GM12872 (cell line): ENCODE results near the gene PRAMEF33.
A peak's percentile ranks its signal among the peaks of the same experiment; 100 is the strongest.
"Not testable (repeated sequence)": the region's sequence is repeated elsewhere in the genome, so short reads cannot be mapped to it uniquely, and the experiment has no call there.

Experiments used
- TF ChIP-seq, protein P1 (sequence below): IDR thresholded peaks from 3 replicates; pipeline ENCODE4 v1.5.1; 2011; ENCODE audit warnings: low read depth, mild to moderate bottlenecking, low read length, moderate library complexity; ENCODE audit not compliant: insufficient read depth

Gene PRAMEF33

DNA sequence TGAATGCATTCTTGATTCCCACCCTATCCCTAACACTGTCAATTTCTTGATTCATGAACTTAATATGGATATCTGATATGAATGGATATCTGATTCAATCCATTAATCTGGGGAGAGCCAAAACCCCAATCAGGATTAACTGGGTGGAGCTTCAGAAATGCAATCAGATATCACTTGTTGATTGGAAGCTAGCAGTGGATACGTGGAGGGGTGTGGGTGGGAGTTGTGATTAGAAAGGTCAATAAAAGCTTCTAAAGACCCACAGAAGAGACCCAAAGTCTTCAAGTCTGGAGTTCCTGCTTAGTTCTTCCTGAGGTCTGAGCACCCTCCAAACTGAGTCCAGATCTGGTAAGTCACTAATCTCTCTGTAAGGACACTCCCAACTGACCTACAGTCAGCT is at the start of gene PRAMEF33:
TSS of gene PRAMEF33 (plus strand) at position 301 of the 400 bp plus-strand sequence. CDS start 2,416 bp downstream, outside the sequence.
- TF ChIP-seq, protein P1, sequence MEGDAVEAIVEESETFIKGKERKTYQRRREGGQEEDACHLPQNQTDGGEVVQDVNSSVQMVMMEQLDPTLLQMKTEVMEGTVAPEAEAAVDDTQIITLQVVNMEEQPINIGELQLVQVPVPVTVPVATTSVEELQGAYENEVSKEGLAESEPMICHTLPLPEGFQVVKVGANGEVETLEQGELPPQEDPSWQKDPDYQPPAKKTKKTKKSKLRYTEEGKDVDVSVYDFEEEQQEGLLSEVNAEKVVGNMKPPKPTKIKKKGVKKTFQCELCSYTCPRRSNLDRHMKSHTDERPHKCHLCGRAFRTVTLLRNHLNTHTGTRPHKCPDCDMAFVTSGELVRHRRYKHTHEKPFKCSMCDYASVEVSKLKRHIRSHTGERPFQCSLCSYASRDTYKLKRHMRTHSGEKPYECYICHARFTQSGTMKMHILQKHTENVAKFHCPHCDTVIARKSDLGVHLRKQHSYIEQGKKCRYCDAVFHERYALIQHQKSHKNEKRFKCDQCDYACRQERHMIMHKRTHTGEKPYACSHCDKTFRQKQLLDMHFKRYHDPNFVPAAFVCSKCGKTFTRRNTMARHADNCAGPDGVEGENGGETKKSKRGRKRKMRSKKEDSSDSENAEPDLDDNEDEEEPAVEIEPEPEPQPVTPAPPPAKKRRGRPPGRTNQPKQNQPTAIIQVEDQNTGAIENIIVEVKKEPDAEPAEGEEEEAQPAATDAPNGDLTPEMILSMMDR, result not testable (repeated sequence)

DNA sequence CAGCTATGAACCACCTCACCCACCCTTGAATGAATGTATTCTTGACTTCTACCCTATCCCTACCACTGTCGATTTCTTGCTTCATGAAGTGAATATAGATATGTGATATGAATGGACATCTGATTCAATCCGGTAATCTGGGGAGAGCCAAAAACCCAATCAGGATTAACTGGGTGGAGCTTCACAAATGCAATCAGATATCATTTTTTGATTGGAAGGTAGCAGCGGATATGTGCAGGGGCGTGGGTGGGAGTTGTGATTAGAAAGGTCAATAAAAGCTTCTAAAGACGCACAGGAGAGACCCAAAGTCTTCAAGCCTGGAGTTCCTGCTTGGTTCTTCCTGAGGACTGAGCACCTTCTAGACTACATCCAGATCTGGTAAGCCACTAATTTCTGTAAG is 49.4 kb upstream of the PRAMEF33 start, which contains the start of gene PRAMEF5:
TSS of gene PRAMEF5 (plus strand) at position 301 of the 400 bp plus-strand sequence. CDS start 5,071 bp downstream, outside the sequence.
- TF ChIP-seq, protein P1, result not testable (repeated sequence)

DNA sequence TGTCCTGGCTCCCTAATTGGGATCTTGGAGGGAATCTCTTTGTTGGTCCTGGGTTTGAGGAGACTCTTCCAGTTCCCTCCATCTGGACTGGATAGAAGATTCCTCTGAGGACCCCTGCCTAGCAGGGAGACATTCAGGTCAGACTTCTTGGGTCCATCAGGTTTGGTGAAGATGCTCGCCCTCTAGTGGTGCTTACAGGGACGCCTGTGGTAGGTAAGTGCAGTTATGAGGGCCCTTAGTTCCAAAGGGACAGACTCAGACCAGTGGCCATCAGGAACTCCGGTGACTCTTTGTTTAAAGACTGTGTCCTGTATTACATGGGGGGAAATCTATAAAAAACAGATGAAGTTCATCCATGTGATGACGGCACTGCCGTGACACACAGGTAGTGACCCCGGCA is 26.3 kb upstream of the PRAMEF33 start:
- TF ChIP-seq, protein P1, result peak; percentile 32; the same call in 1 of the 3 replicates

GRCh38 chr1:13285037-13285436 is 18.3 kb upstream of the PRAMEF33 start, which contains the start of gene PRAMEF8:
PRAMEF8 (minus strand) TSS chr1:13285137; CDS start chr1:13284091, 1,046 bp downstream.
- TF ChIP-seq, protein P1, result not testable (repeated sequence)

DNA sequence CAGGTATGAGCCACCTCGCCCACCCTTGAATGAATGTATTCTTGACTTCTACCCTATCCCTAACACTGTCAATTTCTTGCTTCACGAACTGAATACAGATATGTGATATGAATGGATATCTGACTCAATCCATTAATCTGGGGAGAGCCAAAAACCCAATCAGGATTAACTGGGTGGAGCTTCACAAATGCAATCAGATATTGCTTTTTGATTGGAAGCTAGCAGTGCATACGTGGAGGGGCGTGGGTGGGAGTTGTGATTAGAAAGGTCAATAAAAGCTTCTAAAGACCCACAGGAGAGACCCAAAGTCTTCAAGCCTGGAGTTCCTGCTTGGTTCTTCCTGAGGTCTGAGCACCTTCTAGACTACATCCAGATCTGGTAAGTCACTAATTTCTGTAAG is 11.9 kb downstream of the PRAMEF33 start, which contains the start of gene PRAMEF15:
TSS of gene PRAMEF15 (plus strand) at position 301 of the 400 bp plus-strand sequence. CDS start 2,827 bp downstream, outside the sequence.
- TF ChIP-seq, protein P1, result not testable (repeated sequence)

DNA sequence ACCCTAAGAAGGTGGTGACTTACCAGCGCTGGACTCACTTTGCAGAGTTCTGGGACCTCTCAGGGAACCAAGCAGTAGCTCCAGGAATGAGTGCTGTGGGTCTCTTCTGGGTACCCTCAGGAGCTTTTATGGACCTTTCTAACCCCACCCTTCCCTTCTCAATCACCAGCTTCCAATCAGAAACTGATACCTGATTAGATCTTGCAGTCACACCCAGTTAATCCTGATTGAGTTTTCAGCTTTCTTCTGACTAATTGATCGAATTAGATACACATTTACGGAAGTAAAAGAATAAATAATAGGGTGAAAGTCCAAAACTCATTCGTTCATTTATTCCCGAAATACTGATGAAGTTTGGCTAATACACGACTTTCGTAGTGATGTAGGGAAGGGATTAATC is 43.7 kb downstream of the PRAMEF33 start, which contains the start of gene PRAMEF14:
TSS of gene PRAMEF14 (minus strand) at position 101 of the 400 bp plus-strand sequence. CDS start 1,820 bp downstream, outside the sequence.
- TF ChIP-seq, protein P1, result not testable (repeated sequence)

DNA sequence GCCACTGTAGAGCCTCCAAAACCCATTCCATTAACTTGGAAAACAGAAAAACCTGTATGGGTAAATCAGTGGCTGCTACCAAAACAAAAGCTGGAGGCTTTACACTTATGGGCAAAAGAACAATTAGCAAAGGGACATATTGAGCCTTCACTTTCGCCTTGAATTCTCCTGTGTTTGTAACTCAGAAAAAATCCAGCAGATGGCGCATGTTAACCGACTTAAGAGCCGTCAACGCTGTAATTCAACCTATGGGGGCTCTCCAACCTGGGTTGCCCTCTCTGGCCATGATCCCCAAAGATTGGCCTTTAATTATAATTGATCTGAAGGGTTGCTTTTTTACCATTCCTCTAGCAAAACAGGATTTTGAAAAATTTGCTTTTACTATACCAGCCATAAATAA is 53.4 kb downstream of the PRAMEF33 start:
- TF ChIP-seq, protein P1, result peak; percentile 57
